HCT116 (cell line): ENCODE results near the gene GZMA.

Source experiments
- CTCF ChIP-seq, 3 experiments: fragments of 200-600 bp in 1 of 3; sonication (generic) in 1 of 3; IDR thresholded peaks in 2 of 3; conservative IDR thresholded peaks in 1 of 3; 2 replicates each; pipeline ENCODE4 v1.5.1; 2012 to 2017; ENCODE audit warnings: low read depth in 2 of 3, low read length in 2 of 3, antibody characterized with exemption in 1 of 3, borderline replicate concordance in 1 of 3, control low read depth in 1 of 3, mild to moderate bottlenecking in 1 of 3, mixed read lengths in 1 of 3, mixed run types in 1 of 3, moderate library complexity in 1 of 3; ENCODE audit not compliant: insufficient read depth in 1 of 3
- EGR1 ChIP-seq: IDR thresholded peaks from 2 replicates; pipeline ENCODE4 v1.6.1; 2012; ENCODE audit warnings: low read depth
- EZH2 ChIP-seq: fragments of 200-600 bp; sonication (generic); IDR thresholded peaks from 2 replicates; pipeline ENCODE4 v1.6.1; 2017; ENCODE audit warnings: antibody characterized with exemption, mixed run types
- FOSL1 ChIP-seq: IDR thresholded peaks from 2 replicates; pipeline ENCODE4 v1.6.1; 2012; ENCODE audit warnings: low read depth
- JUND ChIP-seq: IDR thresholded peaks from 2 replicates; pipeline ENCODE4 v1.6.1; 2012
- POLR2A ChIP-seq: IDR thresholded peaks from 2 replicates; pipeline ENCODE4 v1.7.0; 2011; ENCODE audit warnings: borderline replicate concordance; ENCODE audit not compliant: insufficient read depth, insufficient read length; ENCODE audit errors: extremely low read depth
- RAD21 ChIP-seq: IDR thresholded peaks from 2 replicates; pipeline ENCODE4 v1.6.1; 2012; ENCODE audit warnings: low read depth, mild to moderate bottlenecking
- ZFX ChIP-seq: fragments of 450-650 bp; IDR thresholded peaks from 2 replicates; pipeline ENCODE4 v1.6.1; 2017
- TF ChIP-seq, protein P1 (sequence below): IDR thresholded peaks from 2 replicates; pipeline ENCODE4 v1.6.1; 2012; ENCODE audit warnings: low read depth

- no peak for TF ChIP-seq CTCF (IDR thresholded peaks at IDR 0.05 in 2 of 3, conservative IDR thresholded peaks at IDR 0.05 in 1 of 3; ENCODE audit: borderline replicate concordance in 1 of 3, insufficient read depth in 1 of 3, low read depth in 2 of 3, low read length in 2 of 3)
- TF ChIP-seq EZH2: no peak
- no peak for TF ChIP-seq FOSL1
- TF ChIP-seq, protein P1, sequence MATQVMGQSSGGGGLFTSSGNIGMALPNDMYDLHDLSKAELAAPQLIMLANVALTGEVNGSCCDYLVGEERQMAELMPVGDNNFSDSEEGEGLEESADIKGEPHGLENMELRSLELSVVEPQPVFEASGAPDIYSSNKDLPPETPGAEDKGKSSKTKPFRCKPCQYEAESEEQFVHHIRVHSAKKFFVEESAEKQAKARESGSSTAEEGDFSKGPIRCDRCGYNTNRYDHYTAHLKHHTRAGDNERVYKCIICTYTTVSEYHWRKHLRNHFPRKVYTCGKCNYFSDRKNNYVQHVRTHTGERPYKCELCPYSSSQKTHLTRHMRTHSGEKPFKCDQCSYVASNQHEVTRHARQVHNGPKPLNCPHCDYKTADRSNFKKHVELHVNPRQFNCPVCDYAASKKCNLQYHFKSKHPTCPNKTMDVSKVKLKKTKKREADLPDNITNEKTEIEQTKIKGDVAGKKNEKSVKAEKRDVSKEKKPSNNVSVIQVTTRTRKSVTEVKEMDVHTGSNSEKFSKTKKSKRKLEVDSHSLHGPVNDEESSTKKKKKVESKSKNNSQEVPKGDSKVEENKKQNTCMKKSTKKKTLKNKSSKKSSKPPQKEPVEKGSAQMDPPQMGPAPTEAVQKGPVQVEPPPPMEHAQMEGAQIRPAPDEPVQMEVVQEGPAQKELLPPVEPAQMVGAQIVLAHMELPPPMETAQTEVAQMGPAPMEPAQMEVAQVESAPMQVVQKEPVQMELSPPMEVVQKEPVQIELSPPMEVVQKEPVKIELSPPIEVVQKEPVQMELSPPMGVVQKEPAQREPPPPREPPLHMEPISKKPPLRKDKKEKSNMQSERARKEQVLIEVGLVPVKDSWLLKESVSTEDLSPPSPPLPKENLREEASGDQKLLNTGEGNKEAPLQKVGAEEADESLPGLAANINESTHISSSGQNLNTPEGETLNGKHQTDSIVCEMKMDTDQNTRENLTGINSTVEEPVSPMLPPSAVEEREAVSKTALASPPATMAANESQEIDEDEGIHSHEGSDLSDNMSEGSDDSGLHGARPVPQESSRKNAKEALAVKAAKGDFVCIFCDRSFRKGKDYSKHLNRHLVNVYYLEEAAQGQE: no peak
- TF ChIP-seq RAD21: no peak
- no peak for TF ChIP-seq POLR2A
- TF ChIP-seq JUND: no peak
- TF ChIP-seq EGR1: no peak
- no peak for TF ChIP-seq ZFX
Observed at GRCh38 chr5:55141945-55142690, 39.7 kb downstream of the GZMA start.
